ENCODE results near the gene APOB. TPM values are rescaled to one million over a fixed set of nuclear protein-coding genes. Genes with fewer than 3 reads are reported as not detected.

APOB gene
- total and polyA plus RNA-seq, 2 of the 13 experiments (the other 11 are each of a cell fraction or from before 2014, with no cell fraction given): 1,569 to 2,515 TPM

DNA sequence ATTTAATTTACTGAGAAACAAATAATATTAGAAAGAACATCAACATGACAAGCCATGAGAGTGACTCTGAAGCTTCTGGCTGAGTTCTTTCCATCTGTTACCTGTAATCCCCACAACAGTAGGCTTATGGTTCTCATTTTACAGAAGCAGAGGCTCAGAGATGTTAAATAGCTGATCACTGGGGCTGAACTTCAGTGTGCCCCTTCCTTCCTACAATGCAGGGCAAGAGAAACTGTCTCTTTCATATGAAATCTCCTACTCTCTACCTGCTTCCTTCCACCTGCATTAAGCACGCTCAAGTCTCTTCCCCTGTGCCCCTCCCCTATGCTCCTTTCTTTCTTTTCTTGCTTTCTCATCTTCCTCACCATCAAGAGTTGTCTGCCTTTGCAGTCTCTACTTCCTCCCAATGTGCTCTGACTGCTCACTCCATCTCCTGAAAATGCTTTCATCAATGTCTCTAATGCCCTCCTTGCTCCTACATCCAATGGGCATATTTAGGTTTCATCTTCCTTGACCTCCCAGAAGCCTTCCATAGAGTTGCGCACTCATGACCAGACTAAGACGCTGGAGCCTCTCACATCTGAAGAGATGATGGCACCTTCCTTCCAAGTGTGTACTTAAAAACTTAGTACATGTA is 23.7 kb downstream of the APOB start (continued):
- TF ChIP-seq FOXO4 (CRISPR knock-in tag; conservative IDR thresholded peaks at IDR 0.05): 0 out of 2 replicates have a peak, but pooled peaks have one; percentile 9
- TF ChIP-seq, protein P1, sequence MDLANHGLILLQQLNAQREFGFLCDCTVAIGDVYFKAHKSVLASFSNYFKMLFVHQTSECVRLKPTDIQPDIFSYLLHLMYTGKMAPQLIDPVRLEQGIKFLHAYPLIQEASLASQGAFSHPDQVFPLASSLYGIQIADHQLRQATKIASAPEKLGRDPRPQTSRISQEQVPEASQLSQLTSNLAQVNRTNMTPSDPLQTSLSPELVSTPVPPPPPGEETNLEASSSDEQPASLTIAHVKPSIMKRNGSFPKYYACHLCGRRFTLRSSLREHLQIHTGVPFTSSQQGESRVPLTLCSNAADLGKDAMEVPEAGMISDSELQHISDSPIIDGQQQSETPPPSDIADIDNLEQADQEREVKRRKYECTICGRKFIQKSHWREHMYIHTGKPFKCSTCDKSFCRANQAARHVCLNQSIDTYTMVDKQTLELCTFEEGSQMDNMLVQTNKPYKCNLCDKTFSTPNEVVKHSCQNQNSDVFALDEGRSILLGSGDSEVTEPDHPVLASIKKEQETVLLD (CRISPR knock-in tag; IDR thresholded peaks at IDR 0.05; ENCODE audit: low read depth): 0 out of 2 replicates have a peak, but pooled peaks have one; percentile 33
- no peak for TF ChIP-seq ZNF18 (CRISPR knock-in tag; IDR thresholded peaks at IDR 0.05; ENCODE audit: insufficient replicate concordance)
- TF ChIP-seq, protein P2, sequence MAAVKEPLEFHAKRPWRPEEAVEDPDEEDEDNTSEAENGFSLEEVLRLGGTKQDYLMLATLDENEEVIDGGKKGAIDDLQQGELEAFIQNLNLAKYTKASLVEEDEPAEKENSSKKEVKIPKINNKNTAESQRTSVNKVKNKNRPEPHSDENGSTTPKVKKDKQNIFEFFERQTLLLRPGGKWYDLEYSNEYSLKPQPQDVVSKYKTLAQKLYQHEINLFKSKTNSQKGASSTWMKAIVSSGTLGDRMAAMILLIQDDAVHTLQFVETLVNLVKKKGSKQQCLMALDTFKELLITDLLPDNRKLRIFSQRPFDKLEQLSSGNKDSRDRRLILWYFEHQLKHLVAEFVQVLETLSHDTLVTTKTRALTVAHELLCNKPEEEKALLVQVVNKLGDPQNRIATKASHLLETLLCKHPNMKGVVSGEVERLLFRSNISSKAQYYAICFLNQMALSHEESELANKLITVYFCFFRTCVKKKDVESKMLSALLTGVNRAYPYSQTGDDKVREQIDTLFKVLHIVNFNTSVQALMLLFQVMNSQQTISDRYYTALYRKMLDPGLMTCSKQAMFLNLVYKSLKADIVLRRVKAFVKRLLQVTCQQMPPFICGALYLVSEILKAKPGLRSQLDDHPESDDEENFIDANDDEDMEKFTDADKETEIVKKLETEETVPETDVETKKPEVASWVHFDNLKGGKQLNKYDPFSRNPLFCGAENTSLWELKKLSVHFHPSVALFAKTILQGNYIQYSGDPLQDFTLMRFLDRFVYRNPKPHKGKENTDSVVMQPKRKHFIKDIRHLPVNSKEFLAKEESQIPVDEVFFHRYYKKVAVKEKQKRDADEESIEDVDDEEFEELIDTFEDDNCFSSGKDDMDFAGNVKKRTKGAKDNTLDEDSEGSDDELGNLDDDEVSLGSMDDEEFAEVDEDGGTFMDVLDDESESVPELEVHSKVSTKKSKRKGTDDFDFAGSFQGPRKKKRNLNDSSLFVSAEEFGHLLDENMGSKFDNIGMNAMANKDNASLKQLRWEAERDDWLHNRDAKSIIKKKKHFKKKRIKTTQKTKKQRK (IDR thresholded peaks at IDR 0.05; ENCODE audit: low read length): no peak
- no peak for TF ChIP-seq HMG20B (CRISPR knock-in tag; conservative IDR thresholded peaks at IDR 0.05)
- no peak for TF ChIP-seq ETV6 (CRISPR knock-in tag; conservative IDR thresholded peaks at IDR 0.05)
- TF ChIP-seq DR1 (CRISPR knock-in tag; IDR thresholded peaks at IDR 0.05): no peak
- TF ChIP-seq NFYB (CRISPR knock-in tag; IDR thresholded peaks at IDR 0.05): 0 out of 2 replicates have a peak, but pooled peaks have one; percentile 15
- no peak for TF ChIP-seq RXRB (CRISPR knock-in tag; IDR thresholded peaks at IDR 0.05; ENCODE audit: borderline replicate concordance)
- no peak for TF ChIP-seq CENPBD1 (CRISPR knock-in tag; IDR thresholded peaks at IDR 0.05; ENCODE audit: borderline replicate concordance, low read depth)
- no peak; the same call in none of the 2 replicates for TF ChIP-seq CENPT (CRISPR knock-in tag; IDR thresholded peaks at IDR 0.05; ENCODE audit: low read depth)
- TF ChIP-seq ZNF354B (CRISPR knock-in tag; IDR thresholded peaks at IDR 0.05): no peak
- TF ChIP-seq ZNF713 (CRISPR knock-in tag; IDR thresholded peaks at IDR 0.05): no peak
- no peak; the same call in 1 of the 2 replicates for TF ChIP-seq HDAC6 (IDR thresholded peaks at IDR 0.05; ENCODE audit: low read depth, low read length)
- no peak; the same call in 1 of the 2 replicates for TF ChIP-seq MED1 (CRISPR knock-in tag; IDR thresholded peaks at IDR 0.05)
- peak; percentile 9; the same call in 1 of the 2 replicates for TF ChIP-seq ZNF570 (CRISPR knock-in tag; IDR thresholded peaks at IDR 0.05; ENCODE audit: borderline replicate concordance)
- TF ChIP-seq NBN (conservative IDR thresholded peaks at IDR 0.05): no peak; the same call in 1 of the 2 replicates
- no peak for TF ChIP-seq KDM1A (CRISPR knock-in tag; IDR thresholded peaks at IDR 0.05)
- TF ChIP-seq, protein P3, sequence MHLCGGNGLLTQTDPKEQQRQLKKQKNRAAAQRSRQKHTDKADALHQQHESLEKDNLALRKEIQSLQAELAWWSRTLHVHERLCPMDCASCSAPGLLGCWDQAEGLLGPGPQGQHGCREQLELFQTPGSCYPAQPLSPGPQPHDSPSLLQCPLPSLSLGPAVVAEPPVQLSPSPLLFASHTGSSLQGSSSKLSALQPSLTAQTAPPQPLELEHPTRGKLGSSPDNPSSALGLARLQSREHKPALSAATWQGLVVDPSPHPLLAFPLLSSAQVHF (CRISPR knock-in tag; IDR thresholded peaks at IDR 0.05): no peak
- TF ChIP-seq SRSF4 (IDR thresholded peaks at IDR 0.05; ENCODE audit: low read depth, low read length, poor library complexity, severe bottlenecking): peak; percentile 87
- no peak for TF ChIP-seq CAMTA2 (CRISPR knock-in tag; IDR thresholded peaks at IDR 0.05; ENCODE audit: borderline replicate concordance)

All from HepG2 (cell line).